Activated B cell treated with CpG ODN at 0.5 μM for 24 hours (primary cell): Measurements from ENCODE around the gene KCTD16. TPM values are rescaled to one million over a fixed set of nuclear protein-coding genes. Genes with fewer than 3 reads are reported as not detected.

Experiments used
- ATAC-seq: fragments of 200-7000 bp; cut with Tn5 transposase; one replicate; pipeline ENCODE4 v1.10.0; 2021; ENCODE audit warnings: low read depth, mild to moderate bottlenecking, moderate library complexity
- CTCF ChIA-PET: fragments of 350-600 bp; sonication (Branson Sonifier 250); formaldehyde crosslinking; loops from one replicate; lab custom pipeline; 2021; ENCODE audit warnings: antibody characterized with exemption; lab: Charles Lee
- POLR2A ChIA-PET: fragments of 350-600 bp; sonication (Branson Sonifier 250); formaldehyde crosslinking; loops from one replicate; lab custom pipeline; 2021; ENCODE audit warnings: antibody characterized with exemption; lab: Charles Lee
- DNase-seq: peaks from one replicate; pipeline ENCODE4 v3.0.0; 2022
- H3K27ac Mint-ChIP-seq: one replicate; pipeline ENCODE4 v1.8.0; 2020; ENCODE audit warnings: mixed read lengths
- H3K27me3 Mint-ChIP-seq: one replicate; pipeline ENCODE4 v1.8.0; 2021; ENCODE audit warnings: mixed read lengths
- H3K36me3 Mint-ChIP-seq: one replicate; pipeline ENCODE4 v1.8.0; 2021; ENCODE audit warnings: low read depth, mixed read lengths
- H3K4me1 Mint-ChIP-seq: one replicate; pipeline ENCODE4 v1.8.0; 2021; ENCODE audit warnings: mixed read lengths
- H3K4me3 Mint-ChIP-seq: one replicate; pipeline ENCODE4 v1.8.0; 2020; ENCODE audit warnings: mild to moderate bottlenecking, mixed read lengths
- H3K9me3 Mint-ChIP-seq: one replicate; pipeline ENCODE4 v1.8.0; 2020; ENCODE audit warnings: mixed read lengths
- CTCF ChIP-seq: fragments of 200-600 bp; IDR thresholded peaks from one replicate; pipeline ENCODE4 v1.8.0; 2022; ENCODE audit warnings: antibody characterized with exemption, mild to moderate bottlenecking
- intact Hi-C: fragments of 100-400 bp; cut with micrococcal nuclease; formaldehyde crosslinking; loops from one replicate; pipeline ENCODE4 v1.15.1; 2024
- total RNA-seq: library from RNA; stranded (reverse); gene quantifications from 2 replicates; pipeline ENCODE4 v1.2.3, GENCODE V29; 2022

The KCTD16 gene
- total RNA-seq, 1 donor from 2014 or later, result not detected

- Mint-ChIP-seq H3K27me3 (no peaks in the 10 kb centered on the region), H3K4me3 (no peak overlapping the region), H3K27ac (no peak overlapping the region), H3K9me3 (no peaks in the 10 kb centered on the region), H3K4me1 (no peaks in the 10 kb centered on the region), H3K36me3 (peaks cover 24% of the 10 kb centered on the region)
- POLR2A ChIA-PET, result interaction anchor here (1.0 kb wide), 1 partner anchor 32 kb away, joined by 3 read pairs; no protein-coding TSS in a partner anchor
- no peak for TF ChIP-seq CTCF
- ATAC-seq (no peak), DNase-seq (no peak)
- CTCF ChIA-PET, result no interaction called here
- intact Hi-C loops, result no loop called here
Measured at GRCh38 chr5:144156767-144157171, 13.9 kb upstream of the KCTD16 start.

GRCh38 chr5:144162686-144163085 lies 8.0 kb upstream of the KCTD16 start:
- no peak for TF ChIP-seq CTCF
- H3K4me1 Mint-ChIP-seq, result no peaks in the 10 kb centered on the region
- POLR2A ChIA-PET, result no interaction called here
- DNase-seq (no peak), ATAC-seq (no peak)
- H3K9me3 Mint-ChIP-seq, result no peaks in the 10 kb centered on the region
- no peak overlapping the region for H3K27ac Mint-ChIP-seq
- CTCF ChIA-PET, result no interaction called here
- intact Hi-C loops, result no loop called here
- H3K36me3 Mint-ChIP-seq, result peaks cover 67% of the 10 kb centered on the region
- H3K27me3 Mint-ChIP-seq, result no peaks in the 10 kb centered on the region
- H3K4me3 Mint-ChIP-seq, result no peak overlapping the region

DNA sequence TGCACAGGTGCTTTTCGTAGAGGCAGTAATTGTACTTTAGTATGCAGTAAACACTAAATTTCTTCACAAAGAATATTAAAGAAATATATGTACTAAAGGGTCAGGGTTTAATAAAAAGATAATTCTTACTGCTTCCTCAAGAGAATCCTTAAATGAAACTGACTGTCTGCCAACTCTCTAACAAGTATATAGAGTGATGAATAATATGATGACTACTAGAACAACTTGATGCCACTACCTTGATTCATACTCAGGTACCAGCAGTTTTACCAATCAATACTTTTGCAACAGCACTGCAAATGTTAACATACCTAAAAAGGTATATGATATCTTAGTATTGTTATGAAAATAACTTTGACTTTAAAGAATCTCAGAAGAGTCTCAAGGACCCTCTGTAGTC lies 4.0 kb upstream of the KCTD16 start:
- intact Hi-C loops, result no loop called here
- H3K9me3 Mint-ChIP-seq, result no peaks in the 10 kb centered on the region
- DNase-seq, result no peak
- CTCF ChIA-PET, result no interaction called here
- no peak overlapping the region for H3K27ac Mint-ChIP-seq
- ATAC-seq, result no peak
- no peaks in the 10 kb centered on the region for H3K27me3 Mint-ChIP-seq
- peaks cover 67% of the 10 kb centered on the region for H3K36me3 Mint-ChIP-seq
- no peak overlapping the region for H3K4me3 Mint-ChIP-seq
- POLR2A ChIA-PET, result no interaction called here
- peaks cover 29% of the 10 kb centered on the region for H3K4me1 Mint-ChIP-seq
- TF ChIP-seq CTCF, result no peak

DNA sequence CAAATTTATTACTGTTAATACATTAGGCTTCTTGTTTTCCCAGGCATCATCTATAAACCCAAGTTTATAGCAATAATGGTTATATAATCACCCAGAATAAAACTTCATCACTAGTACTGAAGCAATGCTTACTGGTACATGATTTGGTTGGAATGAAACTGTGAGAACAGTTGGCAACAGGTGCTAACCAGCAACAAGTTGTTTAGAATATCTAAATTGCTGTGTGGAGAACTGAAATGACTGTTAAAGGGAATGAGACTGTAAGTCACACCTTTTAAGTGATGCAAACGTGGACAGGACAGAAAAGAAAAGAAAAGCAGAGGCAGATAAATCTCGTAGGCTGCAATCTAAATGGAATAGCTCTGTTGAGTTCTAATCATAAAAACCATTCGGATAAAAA lies 2.7 kb upstream of the KCTD16 start:
- no peak for TF ChIP-seq CTCF
- Mint-ChIP-seq H3K9me3 (no peaks in the 10 kb centered on the region), H3K27ac (no peak overlapping the region), H3K36me3 (peaks cover 54% of the 10 kb centered on the region), H3K4me3 (no peak overlapping the region), H3K4me1 (peaks cover 29% of the 10 kb centered on the region), H3K27me3 (no peaks in the 10 kb centered on the region)
- intact Hi-C loops, result no loop called here
- no peak for DNase-seq
- ATAC-seq, result no peak
- POLR2A ChIA-PET, result no interaction called here
- CTCF ChIA-PET, result no interaction called here

DNA sequence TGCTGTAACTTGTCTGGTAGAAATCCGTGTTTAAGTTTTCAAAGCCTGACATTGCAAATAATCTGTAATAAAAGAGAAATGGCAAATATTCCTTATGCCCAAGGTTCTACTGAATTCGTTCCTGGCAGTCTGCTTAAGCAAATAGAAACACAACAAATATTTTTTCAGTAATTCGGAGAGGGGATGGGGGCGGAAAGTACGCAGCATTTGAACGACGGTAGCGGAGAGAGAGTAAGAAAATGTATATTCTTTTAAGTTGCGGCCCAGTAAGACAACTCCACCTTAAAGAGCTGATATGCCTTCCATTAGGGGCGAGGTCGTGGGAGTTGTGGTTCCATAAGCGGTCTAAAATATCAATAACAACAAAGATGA lies 783 bp upstream of the KCTD16 start:
- H3K4me1 Mint-ChIP-seq, result peaks cover 29% of the 10 kb centered on the region
- peak overlapping the region; percentile 90 for H3K27ac Mint-ChIP-seq
- peaks cover 2% of the 10 kb centered on the region for H3K27me3 Mint-ChIP-seq

More for the DNA sequence above, 783 bp upstream of the KCTD16 start:
- Mint-ChIP-seq H3K36me3 (peaks cover 43% of the 10 kb centered on the region), H3K4me3 (peak overlapping the region; percentile 90), H3K9me3 (no peaks in the 10 kb centered on the region)
- intact Hi-C loops, result loop anchor here (1.0 to 10.0 kb wide), 5 partner anchors 17 to 1945 kb away; partner anchors contain the start of gene ARHGAP26
- POLR2A ChIA-PET, result interaction anchor here (1.0 to 3.3 kb wide), 5 partner anchors 17 to 1166 kb away, joined by 3 to 38 read pairs (median 6); partner anchors contain the start of gene NR3C1
- DNase-seq (no peak), ATAC-seq (no peak)
- CTCF ChIA-PET, result interaction anchor here (1.2 to 4.9 kb wide), 3 partner anchors 14 to 28 kb away, joined by 4 to 32 read pairs (median 4); no protein-coding TSS in a partner anchor
- TF ChIP-seq CTCF, result no peak
